ENCODE results near the gene ABCA8. TPM values are rescaled to one million over a fixed set of nuclear protein-coding genes. Genes with fewer than 3 reads are reported as not detected.
"Not testable (repeated sequence)": the region's sequence is repeated elsewhere in the genome, so short reads cannot be mapped to it uniquely, and the experiment has no call there.

Gene ABCA8, protein sequence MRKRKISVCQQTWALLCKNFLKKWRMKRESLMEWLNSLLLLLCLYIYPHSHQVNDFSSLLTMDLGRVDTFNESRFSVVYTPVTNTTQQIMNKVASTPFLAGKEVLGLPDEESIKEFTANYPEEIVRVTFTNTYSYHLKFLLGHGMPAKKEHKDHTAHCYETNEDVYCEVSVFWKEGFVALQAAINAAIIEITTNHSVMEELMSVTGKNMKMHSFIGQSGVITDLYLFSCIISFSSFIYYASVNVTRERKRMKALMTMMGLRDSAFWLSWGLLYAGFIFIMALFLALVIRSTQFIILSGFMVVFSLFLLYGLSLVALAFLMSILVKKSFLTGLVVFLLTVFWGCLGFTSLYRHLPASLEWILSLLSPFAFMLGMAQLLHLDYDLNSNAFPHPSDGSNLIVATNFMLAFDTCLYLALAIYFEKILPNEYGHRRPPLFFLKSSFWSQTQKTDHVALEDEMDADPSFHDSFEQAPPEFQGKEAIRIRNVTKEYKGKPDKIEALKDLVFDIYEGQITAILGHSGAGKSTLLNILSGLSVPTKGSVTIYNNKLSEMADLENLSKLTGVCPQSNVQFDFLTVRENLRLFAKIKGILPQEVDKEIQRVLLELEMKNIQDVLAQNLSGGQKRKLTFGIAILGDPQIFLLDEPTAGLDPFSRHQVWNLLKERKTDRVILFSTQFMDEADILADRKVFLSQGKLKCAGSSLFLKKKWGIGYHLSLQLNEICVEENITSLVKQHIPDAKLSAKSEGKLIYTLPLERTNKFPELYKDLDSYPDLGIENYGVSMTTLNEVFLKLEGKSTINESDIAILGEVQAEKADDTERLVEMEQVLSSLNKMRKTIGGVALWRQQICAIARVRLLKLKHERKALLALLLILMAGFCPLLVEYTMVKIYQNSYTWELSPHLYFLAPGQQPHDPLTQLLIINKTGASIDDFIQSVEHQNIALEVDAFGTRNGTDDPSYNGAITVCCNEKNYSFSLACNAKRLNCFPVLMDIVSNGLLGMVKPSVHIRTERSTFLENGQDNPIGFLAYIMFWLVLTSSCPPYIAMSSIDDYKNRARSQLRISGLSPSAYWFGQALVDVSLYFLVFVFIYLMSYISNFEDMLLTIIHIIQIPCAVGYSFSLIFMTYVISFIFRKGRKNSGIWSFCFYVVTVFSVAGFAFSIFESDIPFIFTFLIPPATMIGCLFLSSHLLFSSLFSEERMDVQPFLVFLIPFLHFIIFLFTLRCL (N-terminal part only)
- 24.4 and 27.4 TPM in 2 replicates for total RNA-seq (2014; rRNA removed; shearing (Covaris generic))
- 30.6 and 45.9 TPM in 2 replicates for polyA plus RNA-seq (2014; cell fraction: nucleus; rRNA removed)

DNA sequence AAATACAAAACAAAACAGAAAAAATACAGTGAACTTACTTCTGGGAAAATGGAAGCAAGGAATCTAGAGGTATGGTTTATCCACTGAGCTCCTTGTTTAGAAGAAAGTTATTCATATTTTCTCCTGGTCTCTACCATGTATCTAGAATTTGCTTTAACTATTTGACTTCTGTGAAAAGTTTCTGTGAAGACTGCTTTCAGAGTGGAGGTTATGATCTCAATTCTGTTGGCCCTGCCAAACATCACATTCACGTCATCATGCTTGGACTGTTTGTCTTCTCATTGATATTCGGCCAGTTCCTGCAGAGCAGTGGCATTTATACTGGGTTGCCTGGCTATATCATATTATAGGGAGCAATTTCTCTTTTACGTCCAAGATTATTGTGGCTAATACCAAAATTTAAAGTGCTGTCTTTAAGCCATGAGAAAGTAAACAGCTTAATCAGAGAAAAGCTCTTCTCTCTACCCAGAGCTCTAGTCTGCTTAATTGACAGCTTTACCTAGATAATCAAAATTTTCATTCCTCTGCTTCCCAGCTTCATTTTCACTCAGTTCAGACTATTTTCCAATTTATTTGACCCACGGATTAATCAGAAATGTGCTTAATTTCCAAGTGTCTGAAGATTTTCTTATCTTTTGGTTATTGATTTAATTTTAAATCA lies at the start of gene ABCA8:
TSS of gene ABCA8 (minus strand) at position 212 of the 661 bp plus-strand sequence. CDS start 13,358 bp downstream, outside the sequence.
- peak; percentile 65 for DNase-seq (ENCODE audit: extremely low read depth, low read depth)

DNA sequence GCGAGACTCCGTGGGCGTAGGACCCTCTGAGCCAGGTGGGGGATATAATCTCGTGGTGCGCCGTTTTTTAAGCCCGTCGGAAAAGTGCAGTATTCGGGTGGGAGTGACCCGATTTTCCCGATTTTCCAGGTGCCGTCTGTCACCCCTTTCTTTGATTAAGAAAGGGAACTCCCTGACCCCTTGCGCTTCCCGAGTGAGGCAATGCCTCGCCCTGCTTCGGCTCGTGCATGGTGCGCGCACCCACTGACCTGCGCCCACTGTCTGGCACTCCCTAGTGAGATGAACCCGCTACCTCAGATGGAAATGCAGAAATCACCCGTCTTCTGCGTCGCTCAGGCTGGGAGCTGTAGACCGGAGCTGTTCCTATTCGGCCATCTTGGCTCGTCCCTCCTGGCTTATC lies 49.6 kb upstream of the ABCA8 start:
- not testable (repeated sequence) for DNase-seq (ENCODE audit: extremely low read depth, low read depth)

DNA sequence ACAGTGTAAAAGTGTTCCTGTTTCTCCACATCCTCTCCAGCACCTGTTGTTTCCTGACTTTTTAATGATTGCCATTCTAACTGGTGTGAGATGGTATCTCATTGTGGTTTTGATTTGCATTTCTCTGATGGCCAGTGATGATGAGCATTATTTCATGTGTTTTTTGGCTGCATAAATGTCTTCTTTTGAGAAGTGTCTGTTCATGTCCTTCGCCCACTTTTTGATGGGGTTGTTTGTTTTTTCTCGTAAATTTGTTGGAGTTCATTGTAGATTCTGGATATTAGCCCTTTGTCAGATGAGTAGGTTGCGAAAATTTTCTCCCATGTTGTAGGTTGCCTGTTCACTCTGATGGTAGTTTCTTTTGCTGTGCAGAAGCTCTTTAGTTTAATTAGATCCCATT lies 44.6 kb upstream of the ABCA8 start:
- not testable (repeated sequence) for DNase-seq (ENCODE audit: extremely low read depth, low read depth)

DNA sequence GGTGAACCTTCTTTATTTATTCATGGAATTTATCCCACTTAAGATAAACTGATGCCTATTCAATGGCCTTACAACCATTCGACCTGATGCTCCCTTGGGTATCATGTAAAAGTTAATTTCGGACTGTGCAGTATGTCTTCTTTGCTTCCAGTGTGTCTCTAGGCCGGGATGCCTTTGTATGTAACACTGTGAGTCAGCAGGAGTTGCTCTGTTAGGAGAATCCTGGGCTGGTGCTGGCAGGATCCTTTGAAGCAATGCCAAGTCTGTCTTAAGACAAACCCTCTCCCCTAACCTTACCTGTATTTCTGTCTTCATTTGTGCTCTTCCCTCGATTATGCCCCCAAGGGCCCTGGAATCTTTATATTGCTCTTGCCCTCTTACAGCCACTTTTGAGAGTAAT lies 37.9 kb upstream of the ABCA8 start:
- no peak for DNase-seq (ENCODE audit: extremely low read depth, low read depth)

DNA sequence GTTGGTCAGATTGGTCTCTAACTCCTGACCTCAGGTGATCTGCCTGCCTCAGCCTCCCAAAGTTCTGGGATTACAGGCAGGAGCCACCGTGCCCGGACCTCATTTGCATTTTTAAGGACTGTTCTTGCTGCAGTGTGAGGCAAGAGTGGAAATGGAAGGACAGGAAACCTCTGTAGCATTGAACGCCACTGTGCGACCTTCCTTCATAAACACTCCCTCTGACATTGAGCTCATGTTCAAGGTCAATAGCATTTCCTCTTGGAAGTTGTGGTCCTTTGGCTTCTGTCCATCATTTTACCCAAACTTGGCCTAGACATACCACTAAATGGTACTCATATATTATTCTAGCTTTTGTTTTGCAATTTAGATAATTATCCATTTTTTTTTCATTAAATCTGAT lies 32.8 kb upstream of the ABCA8 start:
- DNase-seq (ENCODE audit: extremely low read depth, low read depth) = no peak

DNA sequence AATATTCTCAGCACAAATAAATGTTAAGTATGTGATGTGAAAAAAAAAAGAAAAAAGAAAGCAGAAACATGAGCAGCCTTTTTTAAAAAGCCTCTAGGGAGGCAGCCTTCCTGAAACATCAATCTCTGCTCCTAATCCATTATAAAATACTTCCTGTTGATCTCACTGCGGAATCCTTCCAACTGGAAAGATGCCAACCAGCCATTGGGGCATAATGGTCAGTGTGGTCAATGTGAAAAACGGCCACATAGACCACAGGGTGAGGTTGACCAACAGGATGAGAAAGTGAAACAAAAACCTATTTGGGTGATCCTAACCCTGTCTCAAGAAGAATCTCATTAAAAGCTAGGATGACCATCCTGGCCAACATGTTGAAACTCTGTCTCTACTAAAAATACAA lies 26.1 kb upstream of the ABCA8 start:
- DNase-seq (ENCODE audit: extremely low read depth, low read depth) = no peak

DNA sequence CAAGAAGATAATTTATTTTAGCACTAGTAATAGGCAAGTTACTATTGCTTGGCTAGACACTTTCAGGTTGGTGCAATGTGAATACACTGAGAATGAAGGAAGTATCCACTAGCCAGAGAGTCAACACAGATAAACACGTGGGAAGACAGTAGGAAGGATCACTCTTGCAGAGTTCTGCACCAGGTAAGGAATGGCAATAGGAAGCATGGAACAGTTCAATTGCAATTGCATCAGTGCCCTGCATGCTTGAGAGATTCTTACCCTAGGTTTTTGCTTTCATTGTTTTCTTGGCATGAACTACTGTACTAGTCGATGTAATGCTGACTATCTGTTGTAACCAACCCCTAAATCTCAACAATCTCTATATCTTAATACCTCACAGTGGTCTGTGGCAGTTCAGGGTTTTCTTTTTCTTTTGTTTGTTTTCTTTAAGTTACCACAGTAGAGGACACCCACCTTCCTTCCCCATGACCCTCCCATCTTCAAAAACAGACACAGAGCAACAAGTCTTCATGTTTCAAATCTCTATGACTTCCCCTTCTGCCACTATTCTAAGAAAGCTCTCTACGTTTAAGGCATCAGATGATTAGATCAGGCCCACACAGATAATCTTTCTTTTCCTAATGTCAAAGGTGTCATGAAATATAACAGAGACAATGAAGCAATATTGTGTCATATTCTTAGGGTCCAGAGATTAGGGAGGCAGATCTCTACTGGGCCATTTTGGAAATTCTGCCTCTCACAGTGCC lies 18.1 kb upstream of the ABCA8 start:
- DNase-seq (ENCODE audit: extremely low read depth, low read depth) = no peak

DNA sequence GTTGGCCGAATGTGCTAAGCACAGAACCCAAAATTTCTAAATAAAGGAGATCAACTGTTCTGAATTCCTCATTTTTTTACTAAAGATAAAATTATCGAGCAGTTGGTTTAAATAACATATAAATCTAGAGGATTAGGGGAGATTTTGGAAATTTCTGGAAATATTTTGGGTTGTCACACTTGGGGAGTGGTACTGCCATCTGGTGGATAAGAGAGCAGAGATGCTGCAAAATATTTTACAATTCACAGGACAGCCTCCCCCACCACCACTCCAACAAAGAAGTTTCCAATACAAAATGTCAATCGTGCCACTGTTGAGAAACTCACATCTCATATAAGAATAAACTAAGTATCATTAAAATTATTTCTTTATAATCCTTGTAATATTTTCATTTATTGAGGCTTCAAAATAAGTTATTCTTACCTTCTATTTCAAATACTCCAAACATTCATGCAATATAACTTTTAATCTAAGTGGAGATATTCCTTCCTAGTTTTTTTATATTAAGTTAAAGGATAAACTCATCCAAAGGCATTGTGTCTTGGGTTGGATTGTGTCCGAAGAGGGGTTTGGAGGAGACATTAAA lies 17.0 kb upstream of the ABCA8 start:
- peak; percentile 33 for DNase-seq (ENCODE audit: extremely low read depth, low read depth)

DNA sequence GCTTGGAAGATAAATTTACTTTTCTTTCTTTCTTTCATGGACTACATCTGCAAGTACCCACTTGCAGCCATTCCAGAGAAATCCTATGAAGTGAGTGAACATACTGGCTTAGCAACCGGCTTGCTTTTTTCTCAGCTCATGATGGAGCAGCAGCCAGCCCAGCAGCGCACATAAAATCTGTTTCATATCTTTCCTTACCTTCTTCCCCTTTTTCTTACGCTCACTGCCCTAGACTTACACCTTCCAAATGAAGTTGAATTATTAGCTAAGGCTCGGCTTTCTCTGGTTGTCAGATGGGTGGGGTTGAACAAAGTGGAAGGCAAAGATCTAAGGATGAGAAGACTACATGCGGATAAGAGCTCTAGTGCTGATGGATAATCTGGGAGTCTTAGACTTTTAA lies 13.9 kb upstream of the ABCA8 start:
- no peak for DNase-seq (ENCODE audit: extremely low read depth, low read depth)

DNA sequence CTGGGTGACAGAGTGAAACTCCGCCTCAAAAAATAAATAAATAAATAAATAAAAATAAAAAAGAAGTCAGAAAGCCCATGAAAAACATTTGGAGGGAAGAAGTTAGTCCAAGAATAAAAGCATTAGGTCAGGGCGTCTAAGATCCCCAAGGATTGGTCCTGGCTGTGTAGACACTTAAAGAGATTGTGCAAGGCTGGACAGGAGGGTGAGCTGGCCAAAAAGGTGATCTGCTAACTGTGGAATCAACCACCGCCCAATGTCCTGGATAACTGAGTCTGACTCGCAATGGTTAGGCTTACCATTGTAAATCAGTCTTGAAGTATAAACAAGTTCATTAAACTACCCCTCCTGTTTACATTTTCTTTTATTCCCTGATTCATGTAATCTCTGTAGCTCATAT lies 8.8 kb upstream of the ABCA8 start:
- no peak for DNase-seq (ENCODE audit: extremely low read depth, low read depth)

DNA sequence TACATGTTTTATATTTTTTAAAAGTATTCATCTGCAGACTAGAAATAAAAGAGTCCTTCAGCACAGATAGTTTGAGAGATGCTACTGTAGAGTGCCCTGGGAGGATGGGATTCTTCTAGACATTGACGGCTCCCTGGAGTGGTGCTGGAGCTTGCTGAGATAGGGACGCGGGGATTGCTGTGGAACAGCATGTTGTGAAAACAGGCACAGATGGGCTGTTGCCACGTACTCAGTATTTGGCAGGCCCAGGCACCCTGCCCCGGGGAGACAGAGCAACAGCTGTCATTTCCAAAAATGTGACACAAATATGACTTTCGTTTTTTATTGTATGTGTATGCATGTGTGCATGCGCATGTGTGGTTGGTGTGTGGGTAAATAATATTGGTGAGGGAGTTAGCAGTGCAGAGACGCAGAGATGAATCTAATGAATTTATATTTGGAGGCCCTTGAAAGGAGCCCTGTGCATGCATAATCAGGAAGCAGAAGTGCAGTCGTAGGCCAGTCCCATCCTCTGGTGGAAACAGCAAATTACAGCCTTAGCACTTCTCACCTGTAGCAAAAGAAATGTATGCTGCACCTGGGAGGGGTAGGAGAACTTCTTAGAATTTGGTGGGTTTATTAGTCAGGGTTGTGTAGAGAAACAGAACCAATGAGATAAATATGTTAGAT lies 6.2 kb upstream of the ABCA8 start:
- DNase-seq (ENCODE audit: extremely low read depth, low read depth) = no peak

DNA sequence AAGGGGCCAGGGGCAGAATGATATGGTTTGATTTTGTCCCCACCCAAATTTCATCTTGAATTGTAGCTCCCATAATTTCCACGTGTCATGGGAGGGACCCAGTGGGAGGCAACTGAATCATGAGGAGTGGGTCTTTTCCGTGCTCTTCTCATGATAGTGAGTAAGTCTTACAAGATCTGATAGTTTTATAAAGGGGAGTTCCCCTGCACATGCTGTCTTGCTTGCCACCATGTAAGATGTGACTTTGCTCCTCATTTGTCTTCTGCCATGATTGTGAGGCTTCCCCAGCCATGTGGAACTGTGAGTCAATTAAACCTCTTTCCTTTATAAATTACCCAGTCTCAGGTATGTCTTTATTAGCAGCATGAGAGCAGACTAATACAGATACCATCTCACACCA lies 3.9 kb upstream of the ABCA8 start:
- not testable (repeated sequence) for DNase-seq (ENCODE audit: extremely low read depth, low read depth)

DNA sequence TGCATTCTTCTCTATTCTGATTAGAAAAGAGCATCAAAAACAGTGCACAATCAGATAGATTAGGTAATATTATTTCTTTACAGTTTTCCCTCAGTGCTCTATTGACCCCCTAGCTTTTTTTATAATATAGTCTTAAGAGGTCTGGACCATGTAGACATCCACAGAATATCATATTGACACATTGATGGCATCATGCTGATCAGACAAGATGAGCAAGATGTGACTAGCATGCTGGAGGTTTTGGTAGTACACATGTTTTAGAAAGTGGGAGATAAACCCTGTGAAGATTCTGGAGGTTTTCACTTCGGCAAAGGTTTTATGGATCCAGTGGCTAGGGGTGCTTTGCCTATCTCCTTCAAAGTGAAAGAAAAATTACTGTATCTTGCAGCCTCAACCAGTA lies 2.8 kb upstream of the ABCA8 start:
- DNase-seq (ENCODE audit: extremely low read depth, low read depth) = no peak

DNA sequence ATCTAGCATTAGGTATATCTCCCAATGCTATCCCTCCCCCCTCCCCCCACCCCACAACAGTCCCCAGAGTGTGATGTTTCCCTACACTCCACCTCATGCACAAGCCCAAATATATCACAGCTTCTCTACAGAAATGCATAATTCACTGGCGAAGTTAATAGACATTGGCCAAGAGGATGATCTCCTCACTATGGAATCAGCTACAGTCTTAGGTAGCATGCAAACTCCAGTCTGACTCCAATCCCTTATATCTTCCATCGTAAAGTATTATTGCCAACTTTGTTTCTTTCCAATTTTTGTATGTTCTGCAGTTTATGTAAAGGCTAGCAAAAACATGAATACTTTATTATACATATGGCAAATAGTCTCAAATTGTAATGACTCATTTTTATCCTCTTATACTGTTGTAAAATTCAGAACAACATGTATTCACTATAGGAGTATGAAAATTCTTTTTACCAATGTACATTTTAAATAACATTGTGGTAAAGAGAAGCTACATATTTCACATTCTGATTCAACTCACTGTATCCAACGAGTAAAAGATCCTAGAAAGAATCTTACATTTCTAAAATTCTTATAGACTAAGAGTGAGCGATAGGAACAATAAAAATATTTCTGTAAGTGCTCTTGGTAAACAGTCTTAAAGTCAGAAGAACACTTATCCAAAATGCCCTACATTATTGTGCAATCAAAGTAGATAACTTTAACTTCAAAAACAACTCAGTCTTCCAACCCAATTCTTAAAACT lies 871 bp downstream of the ABCA8 start:
- DNase-seq (ENCODE audit: extremely low read depth, low read depth) = no peak

DNA sequence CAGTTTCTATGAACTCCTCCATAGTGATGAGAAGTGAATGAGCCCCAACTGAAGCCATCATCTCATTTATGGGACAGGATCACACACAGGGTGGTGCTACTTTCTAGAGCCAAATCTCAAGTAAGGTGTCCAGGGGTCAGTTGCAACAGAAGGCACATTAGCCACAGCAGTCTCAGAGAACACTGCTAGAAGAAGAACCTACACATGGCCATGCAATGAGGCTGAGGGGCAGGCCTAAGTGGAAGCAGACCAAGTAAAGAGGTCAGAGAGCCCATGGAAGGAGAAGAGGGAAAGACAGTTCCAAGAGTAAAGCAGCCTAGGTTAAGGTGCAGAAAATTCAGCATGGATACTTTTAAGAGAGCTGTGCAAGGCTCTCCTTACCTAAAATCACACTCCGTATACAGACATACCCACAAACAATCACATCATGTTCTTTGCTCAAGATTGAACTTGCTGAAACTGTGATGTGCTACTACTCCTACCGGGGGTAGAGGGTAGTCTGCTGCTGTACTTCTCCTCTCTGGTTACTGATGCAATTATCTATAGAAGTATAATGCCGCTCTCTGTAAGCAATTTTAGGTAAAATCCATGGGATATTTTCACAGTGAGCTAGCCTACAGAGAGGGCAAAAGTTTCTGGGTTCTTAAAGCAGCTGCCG lies 1.7 kb downstream of the ABCA8 start:
- DNase-seq (ENCODE audit: extremely low read depth, low read depth) = no peak

DNA sequence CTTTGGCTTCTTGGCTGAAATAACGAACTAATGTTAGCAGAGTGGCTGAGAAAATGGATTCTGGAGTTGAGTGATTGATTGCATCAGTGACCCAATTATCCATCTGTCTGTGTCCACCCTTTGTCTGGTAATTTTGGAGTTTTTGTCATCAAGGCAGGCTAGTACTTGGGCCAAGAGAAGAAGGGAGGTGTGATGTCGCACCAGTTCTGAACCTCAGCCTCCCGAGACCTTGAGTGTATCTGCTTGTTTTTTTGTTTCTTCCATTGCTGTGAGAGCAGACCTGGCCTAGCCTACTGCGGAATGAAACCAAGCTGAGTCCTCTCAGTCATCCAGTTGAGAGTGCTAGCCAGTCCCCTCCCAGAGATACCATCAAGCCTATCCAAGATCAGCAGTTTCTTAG lies 4.5 kb downstream of the ABCA8 start:
- no peak for DNase-seq (ENCODE audit: extremely low read depth, low read depth)

DNA sequence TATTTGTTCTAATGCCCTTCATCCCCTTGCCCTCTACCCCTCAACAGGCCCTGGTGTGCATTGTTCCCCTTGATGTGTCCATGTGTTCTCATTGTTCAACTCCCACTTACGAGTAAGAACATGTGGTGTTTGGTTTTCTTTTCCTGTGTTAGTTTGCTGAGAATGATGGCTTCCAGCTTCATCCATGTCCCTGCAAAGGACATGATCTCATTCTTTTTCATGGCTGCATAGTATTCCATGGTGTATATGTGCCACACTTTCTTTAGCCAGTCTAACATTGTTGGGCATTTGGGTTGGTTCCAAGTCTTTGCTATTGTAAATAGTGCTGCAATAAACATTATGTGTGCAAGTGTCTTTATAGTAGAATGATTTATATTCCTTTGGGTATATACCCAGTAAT lies 7.3 kb downstream of the ABCA8 start:
- DNase-seq (ENCODE audit: extremely low read depth, low read depth) = not testable (repeated sequence)
